HT1080 (cell line): Measurements from ENCODE around the gene MLLT10. TPM values are rescaled to one million over a fixed set of nuclear protein-coding genes. Genes with fewer than 3 reads are reported as not detected.

Experiments
- DNase-seq: peaks from one replicate; pipeline ENCODE4 v3.0.0-alpha.2; 2015; ENCODE audit warnings: low read depth
- total RNA-seq: library from RNA; depleted of rRNA; stranded (reverse); fragments of >200 nt; shearing (Covaris generic); gene quantifications from 2 replicates; pipeline ENCODE4 v1.2.3, GENCODE V29; 2014

The MLLT10 gene
- total RNA-seq, 1 experiment from 2014 or later, result 35.7 TPM

DNA sequence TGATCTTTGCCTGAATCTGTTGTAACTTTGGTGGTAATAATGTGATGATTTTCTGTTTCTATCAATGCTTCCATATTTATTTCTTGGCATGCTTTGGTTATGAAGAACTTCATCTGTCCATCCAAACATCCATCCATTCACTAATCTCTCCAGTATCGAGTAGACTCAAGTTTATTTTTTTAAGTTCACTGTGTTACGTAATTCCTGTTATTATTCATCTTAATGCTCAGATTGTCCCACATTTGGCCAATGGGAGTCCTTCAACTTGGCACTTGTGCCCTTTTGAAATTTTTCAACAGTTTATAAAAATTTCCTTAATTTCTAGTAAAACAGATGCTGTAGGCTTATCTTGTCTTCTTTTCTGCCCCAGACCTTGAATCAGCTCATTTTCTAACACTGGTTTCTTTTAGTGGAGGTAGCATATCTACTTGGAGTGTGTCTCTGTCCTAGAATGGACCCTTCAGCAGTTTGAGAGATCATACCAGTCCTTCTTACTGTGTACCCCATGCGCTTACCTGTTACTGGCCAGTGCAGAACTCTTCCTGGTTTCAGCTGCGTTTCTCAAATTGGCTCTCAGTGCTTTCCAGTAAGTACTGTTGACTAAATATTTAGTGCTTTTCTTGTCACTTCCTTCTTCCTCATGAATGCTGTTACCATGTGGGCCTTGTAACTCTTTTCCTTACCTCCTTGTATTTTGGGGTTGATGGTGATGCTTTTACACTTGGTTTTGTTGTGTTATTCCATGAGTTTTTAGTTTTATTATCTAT is 100.8 kb downstream of the MLLT10 start:
- DNase-seq, result no peak

DNA sequence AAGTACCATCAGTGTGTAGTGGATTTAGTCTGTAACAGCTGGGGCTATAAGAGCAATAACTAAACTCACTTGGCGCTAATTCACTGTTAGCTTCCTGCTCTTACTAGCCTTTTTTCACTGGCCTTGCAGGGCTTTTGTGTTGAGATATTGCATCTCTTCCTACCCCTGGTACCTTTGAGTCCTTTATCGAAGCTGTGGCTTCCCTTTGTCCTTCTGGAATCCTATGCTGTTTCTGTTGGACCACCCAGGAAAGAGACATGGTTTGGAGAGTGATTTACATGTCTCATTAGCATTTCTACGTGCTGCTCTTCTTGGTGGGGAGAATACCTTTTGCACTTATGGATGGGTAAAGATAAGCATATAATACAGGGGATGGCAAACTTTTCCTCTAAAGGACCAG is 103.8 kb downstream of the MLLT10 start:
- no peak for DNase-seq

DNA sequence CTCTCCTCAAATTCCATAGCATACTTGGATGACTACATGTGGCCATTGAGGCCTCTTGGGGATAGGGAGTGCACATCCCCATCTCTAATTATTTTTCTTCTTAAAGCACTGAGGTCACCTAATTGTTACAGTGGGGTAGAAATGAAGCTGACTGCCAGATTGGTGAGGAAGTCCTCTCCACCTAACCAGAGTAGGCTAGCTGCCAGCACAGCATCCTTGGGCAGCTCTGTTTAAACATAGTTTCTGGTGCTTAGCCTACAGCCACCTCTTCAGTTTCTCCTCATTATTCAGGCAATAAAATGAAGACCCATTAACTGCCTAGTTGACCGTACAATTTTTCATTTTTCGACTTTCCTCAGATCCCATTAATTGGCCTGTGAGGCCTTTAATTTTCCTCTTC is 104.6 kb downstream of the MLLT10 start:
- no peak for DNase-seq

DNA sequence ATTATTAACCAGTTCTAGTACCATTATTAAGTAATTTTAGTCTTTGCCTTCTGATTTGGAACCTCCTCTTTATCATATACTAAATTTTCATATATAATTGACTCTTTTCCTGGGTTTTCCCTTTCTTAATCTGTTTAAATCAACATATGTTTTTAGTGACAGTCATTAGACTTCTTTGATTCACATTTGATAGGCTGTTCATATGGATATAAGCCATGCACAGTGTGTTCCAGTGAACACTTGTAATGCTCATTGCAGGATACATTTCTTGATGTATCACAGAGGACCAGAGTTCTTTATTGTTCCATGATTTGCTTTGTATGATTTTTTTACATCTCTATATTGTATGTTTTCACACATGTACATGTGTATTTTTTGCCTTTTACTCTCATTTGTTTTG is 114.0 kb downstream of the MLLT10 start:
- no peak for DNase-seq

DNA sequence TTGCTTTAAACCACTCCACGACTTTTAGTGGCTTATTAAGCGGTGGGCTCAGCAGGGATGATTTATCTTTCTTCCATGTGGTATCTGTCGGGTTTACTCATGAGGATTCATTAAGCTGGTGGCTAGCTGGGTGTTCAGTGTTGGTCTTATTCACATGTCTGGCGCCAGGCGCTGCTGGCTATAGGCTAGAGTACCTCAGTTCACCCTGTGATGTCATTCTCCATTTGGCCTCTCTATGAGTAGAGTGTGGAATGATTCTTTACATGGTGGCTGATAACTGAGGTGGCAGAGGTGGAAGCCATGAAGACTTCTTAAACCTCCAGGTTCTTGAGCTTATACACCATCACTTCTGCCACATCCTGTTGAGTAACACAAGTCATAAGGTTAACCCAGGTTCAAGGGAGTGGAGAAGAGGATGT is 115.4 kb downstream of the MLLT10 start:
- DNase-seq, result peak; percentile 63

DNA sequence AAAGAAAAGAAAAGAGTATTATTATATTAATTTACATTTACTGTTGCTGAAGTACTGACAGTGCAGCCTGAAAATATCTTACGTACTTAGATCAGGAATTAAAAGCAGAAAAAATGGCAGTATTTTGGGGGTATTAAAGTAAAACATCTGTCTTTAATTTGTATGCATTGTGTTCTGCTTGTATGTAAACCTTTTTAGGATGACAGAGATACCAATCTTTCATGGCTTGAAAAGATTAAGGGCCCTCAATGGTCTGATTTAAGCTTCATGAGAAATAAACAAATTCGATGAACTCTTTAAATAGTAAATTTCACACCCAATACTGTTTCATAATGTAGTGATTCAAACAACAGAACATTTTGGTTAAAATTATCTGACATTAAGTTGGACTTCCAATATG is 116.3 kb downstream of the MLLT10 start:
- DNase-seq, result no peak

DNA sequence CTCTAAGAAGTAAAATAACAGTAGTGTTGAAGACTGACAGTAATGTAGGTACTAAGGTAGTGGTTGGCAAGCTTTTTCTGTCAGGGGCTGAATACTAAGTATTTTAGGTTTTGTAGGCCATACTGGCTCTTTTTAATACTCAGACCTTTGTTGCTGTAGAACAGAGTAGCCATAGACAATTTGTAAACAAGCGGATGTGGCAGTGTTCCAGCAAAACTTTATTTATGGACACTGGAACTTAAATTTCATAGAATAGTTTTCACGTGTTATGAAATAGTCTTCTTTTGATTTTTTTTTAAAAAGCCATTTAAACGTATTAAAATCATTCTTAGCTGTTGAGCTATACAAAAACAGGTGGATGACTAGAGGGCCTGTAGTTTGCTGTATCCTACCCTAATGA is 121.2 kb downstream of the MLLT10 start:
- DNase-seq, result no peak

DNA sequence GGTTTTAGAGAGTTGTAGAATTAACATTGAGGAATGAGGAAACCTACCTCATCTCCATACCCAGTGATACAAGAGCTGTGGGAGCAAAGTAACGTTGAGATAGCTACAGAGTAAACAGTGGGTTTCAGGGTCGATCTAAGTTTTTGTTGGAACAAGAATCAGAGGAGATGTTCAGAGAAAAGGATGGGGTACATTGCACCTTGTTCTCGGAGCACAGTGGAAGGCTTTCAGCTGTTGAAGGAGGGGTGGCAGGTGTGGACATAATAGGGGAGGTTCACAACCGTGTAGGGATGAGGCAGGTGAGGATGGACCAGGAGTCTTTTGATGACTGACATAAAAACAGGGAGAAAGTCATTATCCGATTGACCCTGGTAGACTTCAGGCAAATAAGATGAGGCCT is 121.7 kb downstream of the MLLT10 start:
- DNase-seq, result no peak

DNA sequence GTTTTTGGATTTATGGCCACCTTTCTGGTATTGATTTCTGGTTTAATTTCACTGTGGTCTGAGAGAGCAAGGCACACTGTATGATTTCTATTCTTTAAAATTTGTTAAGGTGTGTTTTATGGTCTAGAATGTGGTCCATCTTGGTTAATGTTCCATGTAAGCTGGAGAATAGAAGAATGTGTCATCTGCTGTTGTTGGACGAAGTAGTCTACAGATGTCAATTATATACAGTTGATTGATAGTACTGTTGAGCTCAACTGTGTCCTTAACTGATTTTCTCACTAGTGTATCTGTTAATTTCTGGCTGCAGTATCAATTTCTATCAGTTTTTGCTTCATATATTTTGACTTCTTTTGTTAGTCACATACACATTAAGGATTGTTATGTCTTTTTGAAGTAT is 127.1 kb downstream of the MLLT10 start:
- DNase-seq, result no peak

DNA sequence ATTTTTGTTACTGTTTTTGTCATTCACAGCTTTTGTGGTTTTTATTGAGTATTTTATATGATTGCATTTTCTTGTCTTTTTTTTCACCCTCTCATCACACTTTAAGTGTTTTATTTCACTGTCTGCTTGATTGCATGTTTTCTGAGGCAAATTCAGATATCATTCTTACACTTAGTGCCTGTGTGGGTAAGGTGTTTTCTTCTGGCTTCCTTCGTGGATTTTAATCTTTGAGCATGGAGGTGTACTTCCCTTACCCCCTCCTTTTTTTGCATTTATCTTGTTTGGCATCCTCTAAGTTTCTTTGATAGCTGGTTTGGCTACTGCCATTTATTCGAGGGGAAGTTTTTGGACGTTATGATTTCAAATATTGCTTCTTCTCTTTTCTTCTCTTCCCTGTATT is 127.9 kb downstream of the MLLT10 start:
- DNase-seq, result no peak

DNA sequence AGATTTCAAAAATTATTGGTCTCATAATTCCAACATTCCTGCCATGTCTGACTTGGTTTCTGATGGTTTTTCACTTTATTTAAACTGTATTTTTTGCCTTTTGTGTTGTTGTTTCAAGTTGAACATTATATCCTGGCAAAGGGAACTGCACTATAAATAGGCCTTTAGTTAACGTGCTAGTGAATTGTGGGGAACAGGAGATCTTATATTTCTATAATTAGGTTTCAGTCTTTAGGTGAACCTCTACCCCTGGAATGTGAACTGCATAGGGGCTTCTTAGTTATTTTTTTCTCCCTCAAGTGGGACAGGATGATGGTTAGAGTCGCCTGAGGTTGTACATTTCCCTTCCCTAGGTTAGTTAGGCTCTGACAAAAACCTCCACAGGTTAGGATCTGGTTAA is 128.6 kb downstream of the MLLT10 start:
- DNase-seq, result no peak

DNA sequence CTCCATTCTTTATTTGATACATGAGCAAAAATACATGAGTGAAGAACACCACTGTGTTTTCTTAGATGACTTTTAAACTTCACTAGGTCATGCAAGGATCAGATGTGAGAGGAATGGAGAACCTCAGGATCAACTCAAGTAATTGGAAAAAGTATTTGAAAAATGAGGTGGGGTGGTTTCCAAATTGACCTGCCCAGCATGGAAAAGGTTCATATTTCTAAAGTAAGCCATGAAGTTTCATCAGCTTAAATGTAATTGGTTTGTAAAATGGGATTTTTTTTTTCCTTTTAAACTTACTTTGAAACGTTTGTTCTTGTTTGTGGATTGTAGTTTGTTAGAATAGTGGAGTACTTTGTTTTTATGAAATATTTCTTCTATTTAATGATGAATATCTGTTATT is 134.8 kb downstream of the MLLT10 start:
- no peak for DNase-seq

DNA sequence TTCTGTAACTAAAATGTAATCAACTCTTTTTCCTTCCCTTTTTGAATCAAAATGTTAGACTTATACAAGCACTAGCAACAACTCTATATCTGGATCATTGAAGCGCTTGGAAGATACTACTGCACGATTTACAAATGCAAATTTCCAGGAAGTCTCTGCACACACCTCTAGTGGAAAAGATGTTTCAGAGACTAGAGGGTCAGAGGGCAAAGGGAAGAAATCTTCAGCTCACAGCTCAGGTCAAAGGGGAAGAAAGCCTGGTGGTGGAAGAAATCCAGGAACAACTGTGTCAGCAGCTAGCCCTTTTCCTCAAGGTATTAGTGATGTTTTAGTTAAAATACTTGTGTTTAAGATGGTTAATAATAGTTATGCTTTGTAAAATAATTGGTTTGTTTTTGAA is 136.4 kb downstream of the MLLT10 start:
- DNase-seq, result no peak

DNA sequence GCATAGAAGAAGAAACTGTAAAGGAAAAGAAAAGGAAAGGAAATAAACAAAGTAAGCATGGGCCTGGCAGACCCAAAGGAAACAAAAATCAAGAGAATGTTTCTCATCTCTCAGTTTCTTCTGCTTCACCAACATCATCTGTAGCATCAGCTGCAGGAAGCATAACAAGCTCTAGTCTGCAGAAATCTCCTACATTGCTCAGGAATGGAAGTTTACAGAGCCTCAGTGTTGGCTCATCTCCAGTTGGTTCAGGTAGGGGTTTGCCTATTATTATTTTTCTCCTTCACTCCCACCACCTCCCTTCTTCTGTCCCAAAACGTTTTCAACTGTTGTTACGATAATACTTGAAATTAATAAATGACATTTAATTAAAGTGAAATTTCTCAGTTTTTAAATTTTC is 139.6 kb downstream of the MLLT10 start:
- no peak for DNase-seq

DNA sequence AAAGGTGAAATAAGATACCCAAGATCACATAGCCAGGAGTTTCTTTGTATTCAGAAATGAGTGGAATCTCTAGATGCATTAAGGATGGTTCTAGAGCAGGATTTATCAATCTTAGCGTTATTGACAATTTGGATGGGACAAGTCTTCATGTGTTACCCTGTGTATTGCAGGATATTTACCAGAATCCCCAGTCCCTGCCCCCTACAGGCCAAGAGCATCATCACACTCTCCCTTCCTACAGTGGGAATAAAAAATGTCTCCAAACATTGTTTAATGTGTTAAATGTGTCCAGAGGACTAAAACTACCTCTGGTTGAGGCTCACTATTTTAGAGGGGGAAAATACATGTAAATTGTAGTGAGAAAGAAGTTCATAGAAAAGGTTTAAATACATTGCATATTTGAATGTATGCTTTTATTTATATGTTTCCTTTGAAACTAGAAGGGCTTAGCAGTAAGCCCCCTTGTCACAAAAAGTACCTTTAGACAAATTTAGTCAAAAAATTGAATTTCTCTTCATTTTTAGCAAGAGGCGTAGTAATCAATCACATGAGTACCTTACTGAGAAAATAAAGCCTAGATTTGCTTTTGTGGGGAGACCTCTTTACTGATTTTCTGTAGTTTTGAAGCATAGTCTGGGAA is 141.2 kb downstream of the MLLT10 start:
- peak; percentile 31 for DNase-seq

DNA sequence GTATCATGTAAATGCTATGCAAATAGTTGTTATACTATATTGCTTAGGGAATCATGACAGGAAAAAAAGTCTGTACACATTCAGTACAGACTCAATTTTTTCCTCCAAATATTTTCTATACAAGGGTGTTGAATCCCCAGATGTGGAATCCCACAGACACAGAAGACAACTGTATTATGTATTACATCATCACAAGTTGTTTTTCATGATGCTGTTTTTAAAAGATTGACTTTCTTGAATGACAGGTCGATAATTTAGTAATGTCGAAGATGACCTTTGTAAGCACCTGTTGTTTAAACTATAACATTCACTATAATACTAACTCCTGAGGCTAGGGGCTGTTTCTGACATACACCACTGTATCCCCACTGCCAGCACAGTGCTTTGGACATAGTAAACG is 143.5 kb downstream of the MLLT10 start:
- DNase-seq, result no peak

DNA sequence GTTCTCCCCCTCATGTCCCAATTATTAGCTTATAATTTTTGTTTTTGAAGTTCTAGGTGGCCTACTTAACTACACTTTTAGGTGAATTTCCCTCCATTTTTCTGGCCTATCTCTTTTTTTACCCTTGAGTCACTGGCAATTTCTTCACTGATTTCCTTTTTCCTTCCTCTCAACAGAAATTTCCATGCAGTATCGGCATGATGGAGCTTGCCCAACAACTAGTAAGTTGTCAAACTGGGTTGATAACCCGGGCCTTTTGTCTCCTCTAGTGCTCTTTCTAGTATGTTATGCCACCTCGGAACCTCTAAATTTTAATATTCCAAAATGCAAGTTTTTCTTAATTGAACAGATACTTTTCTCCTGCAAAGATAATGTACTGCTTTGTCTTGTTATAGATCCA is 147.1 kb downstream of the MLLT10 start:
- DNase-seq, result no peak

DNA sequence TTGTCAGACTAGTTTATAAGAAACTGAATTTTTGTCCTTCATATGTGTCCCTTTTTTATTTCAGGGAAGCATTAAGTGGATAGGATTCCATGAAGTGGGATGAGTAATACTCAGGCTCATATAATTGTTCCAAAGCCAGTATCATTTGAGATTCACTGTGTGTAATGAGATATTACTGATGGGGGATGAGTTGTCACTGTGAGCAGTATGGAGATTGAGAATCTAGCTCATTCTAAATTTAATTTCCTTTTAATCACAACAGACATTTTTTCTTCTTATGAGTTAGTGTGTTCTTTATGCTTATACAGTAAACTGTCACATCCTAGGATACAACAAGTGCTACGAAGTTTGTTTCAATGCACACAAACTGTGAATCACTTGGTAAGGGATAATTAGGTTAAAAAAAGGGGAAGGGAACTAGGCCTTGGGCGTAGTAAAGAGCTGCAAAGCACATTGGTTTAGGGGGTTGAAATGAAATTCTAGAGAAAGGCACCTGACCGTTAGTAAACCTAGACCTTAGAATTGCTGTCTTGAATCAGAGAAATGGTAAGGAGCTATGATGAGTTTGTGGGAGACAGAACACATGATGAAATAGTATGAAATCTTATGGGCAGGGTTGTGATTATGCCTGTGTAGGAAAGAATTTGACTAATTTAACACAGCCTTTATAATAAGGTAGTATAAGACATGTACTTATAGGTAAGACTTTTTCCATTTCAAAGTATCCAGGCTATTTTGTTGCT is 153.4 kb downstream of the MLLT10 start:
- peak; percentile 14 for DNase-seq

DNA sequence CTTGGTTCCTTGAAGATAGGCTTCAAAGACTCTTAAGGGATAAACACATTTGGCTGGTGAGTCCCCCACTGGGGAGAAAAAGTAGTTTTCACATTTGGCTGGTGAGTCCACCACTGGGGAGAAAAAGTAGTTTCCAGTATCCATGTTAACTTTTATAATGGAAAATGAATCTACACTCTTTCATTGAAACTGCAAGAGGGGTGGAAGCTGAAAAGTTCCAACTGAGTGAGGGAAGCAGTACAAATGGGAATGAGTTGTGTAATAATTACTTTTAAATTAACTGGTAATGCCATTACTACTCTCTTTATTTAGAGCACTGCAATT is 153.9 kb downstream of the MLLT10 start:
- no peak for DNase-seq

DNA sequence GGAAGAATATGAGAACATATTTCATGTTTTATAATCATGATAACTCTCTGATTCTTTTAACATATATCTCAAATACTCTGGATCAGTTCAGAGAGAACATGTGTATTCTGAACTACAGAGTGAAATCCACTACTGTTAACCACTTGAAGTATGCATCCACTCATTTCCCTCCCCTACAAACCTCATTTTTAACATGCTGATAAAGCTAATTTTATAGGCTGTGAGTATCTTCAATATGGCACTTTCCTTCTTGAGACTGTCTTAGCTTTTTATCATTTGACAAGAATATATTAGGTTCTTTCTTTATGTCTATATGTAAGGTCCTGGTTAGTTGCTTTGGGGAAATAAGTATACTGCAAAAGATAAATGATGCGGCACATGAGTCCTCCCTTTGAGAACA is 154.8 kb downstream of the MLLT10 start:
- DNase-seq, result no peak

DNA sequence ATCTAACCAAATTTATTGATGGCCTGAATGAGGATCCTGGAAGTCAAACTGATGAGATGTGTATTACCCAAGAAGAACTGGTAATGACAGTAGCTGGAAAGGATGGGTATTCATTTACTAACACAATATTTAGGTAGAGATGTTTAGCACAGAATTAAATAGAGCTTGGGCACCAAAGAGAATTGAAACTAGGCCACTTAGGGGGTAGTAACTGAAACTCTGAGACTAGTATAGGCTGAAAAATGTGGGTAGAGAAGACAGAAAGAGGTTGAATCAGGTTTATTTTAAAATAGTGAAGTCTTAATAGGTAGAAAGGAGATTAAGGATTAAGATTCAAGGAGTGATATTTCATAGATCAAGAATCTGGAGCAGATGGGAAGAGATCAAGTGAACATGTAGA is 155.8 kb downstream of the MLLT10 start:
- no peak for DNase-seq

DNA sequence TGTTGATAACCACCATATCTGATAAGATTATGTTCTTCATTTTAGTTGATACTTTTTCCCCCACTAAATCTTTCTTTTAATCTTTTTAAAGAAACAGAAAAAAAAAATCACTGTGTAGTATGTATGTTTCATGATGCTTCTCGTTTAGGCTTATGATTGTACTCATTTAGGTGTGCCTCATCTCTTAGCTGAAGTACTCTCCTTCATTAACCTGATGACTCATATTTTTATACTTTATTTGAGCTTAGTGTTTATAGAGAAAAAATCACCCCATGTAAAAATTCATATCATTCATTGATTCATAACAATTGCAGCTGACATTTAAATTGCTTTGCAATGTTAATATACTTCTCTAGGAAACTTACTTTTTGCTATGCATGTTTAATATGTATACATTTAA is 158.9 kb downstream of the MLLT10 start:
- no peak for DNase-seq

DNA sequence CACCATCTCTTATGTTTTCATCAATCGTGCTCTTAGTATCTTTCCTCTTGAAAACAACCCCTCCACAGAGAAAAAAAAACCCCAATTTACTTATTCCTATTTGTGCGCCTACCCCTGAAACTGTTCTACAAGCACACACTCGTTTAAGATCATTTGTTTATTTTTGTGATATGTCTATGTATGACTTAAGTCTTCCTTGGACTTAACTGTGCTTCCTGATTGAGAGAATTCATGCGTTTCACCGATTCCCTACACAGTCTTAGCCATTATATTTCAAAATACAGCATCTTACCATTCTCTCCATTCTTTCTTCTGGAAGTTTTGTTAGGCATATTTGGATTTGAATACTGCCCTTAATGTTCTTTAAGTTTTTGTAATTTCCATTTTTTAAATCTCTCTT is 159.4 kb downstream of the MLLT10 start:
- DNase-seq, result no peak
